Subcutaneous adipose tissue (tissue), 4 donors: ENCODE measurements around the gene SAV1. TPM values are rescaled to one million over a fixed set of nuclear protein-coding genes. Genes with fewer than 3 reads are reported as not detected.

Experiments used
- CTCF ChIP-seq: fragments of 450-650 bp; IDR thresholded peaks from one replicate; pipeline ENCODE4 v1.5.1; 2016; ENCODE audit warnings: low read depth, mild to moderate bottlenecking, control low read depth, antibody characterized with exemption, moderate library complexity
- total RNA-seq, 4 donors: library from RNA; depleted of rRNA; stranded (reverse); fragments of >200 nt; gene quantifications; one replicate each; pipeline ENCODE4 v1.1.0, GENCODE V29; 2016

SAV1 gene
- total RNA-seq, 4 donors from 2014 or later: 42.5 to 77.8 (median 54.6) TPM

DNA sequence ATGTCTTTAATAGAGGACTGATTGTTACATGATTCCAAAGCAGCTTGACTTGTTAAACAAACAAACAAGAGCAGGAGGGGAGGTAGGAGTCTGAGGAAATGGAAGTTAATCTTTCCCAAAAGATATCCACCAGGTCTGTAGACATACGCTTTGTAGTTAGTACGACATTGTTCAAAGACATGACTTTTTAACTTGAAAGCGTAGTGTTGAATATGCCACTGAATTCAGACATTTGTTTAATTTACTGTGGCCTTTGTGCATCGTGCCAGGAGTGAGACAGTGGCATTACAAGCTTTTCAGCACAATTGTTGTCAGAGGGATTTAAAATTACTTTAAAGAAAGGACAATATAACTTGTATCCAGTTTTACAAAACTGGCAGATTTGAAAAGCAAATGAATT lies 53.0 kb downstream of the SAV1 start:
- no peak for TF ChIP-seq CTCF

DNA sequence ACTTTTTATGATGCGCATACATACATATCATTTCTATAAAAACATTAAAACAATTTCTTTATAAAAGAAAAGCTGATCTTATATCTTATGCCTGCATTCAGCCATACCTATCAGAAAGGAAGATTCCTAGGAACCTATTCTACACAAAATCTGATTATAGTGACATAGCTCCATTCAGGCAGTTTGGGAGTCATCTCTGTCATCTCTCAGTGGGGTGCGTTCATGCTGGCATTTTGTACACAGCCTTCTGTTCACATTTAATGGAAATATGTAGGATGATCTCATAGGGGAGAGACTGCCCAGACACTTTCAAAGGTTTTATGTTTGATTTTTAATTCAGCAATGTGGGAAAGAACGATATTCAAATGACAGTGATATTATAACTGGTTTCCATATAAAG lies 55.3 kb downstream of the SAV1 start:
- no peak for TF ChIP-seq CTCF

DNA sequence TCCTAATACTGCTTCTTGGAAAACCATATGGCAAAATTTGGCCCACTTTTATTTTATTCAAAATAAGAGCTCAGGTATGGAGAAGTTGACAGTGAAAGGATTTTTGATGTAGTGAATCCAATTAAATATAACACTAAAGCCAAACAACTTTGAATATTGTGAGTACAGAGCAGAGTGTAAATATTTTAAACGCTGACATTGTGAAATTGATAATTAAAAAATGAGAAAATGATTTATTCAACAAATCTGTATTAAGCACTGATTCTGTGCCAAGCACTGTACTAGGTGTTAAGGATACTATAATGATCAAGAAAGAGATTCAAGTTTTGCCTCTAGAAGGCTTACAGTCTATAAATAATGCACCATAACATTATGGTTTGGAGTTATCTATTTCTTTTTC lies 57.6 kb downstream of the SAV1 start:
- TF ChIP-seq CTCF: no peak

- TF ChIP-seq CTCF: no peak
These were observed 59.7 kb downstream of the SAV1 start for GRCh38 chr14:50608302-50608851.

DNA sequence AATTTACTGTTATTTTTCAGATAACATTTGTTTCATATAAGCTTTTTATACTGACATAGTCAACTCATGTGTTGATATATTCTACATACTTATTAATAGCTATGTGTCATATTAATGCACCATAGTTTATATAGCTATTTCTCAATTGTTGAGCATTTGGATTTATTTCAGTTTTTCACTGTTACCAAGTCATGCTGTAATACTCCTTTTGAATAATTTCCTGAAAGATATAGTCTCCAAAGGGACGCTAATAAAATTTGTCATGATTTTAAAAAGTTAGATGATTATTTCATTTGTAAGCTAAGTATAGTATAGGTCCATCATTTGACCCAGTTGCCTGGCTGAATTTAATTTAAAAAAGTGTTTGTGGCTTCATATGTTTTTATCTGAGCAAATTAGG lies 60.3 kb downstream of the SAV1 start:
- TF ChIP-seq CTCF: no peak

- TF ChIP-seq CTCF: no peak
These were observed 60.9 kb downstream of the SAV1 start for GRCh38 chr14:50607181-50607580.

DNA sequence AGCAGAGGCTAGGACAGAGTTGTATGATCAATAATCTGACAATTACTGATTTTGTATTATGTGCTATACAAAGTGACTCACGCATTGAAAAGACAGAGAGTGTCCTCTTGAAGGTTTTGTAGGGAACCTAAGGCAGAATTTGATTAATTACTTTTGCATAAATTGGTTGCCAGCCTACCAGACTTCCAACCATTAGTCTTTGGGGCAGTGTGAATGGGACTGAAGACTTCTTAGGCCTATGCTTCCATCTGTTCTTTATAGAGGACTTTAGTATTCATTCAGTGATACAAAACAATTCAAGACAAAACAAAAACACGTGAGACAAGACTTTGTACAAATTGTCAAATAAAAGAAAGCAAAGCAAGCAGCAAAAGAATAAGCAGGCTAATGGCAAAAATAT lies 61.6 kb downstream of the SAV1 start:
- TF ChIP-seq CTCF: no peak
